Neuronal stem cell (in vitro differentiated cells): ENCODE measurements around the gene GALNT12.

Source experiments
- DNase-seq: peaks from one replicate; pipeline ENCODE4 v3.0.0-alpha.2; 2013; ENCODE audit warnings: low spot score
- H2AFZ ChIP-seq: one replicate; pipeline ENCODE4 v1.6.1; 2013; ENCODE audit warnings: mild to moderate bottlenecking, low read length, inconsistent platforms
- H2AK5ac ChIP-seq: 2 replicates; pipeline ENCODE4 v1.6.1; 2013; ENCODE audit warnings: low read depth, mild to moderate bottlenecking, inconsistent platforms, low read length, moderate library complexity, mixed read lengths
- H2BK120ac ChIP-seq: 2 replicates; pipeline ENCODE4 v1.6.1; 2013; ENCODE audit warnings: low read depth, mild to moderate bottlenecking, inconsistent platforms, low read length, moderate library complexity, mixed read lengths
- H2BK12ac ChIP-seq: one replicate; pipeline ENCODE4 v1.6.1; 2013; ENCODE audit warnings: low read length, inconsistent platforms
- H2BK15ac ChIP-seq: 2 replicates; pipeline ENCODE4 v1.6.1; 2013; ENCODE audit warnings: mild to moderate bottlenecking, low read length, inconsistent platforms, mixed read lengths
- H2BK5ac ChIP-seq: one replicate; pipeline ENCODE4 v1.6.1; 2013; ENCODE audit warnings: inconsistent platforms, mild to moderate bottlenecking, low read length, moderate library complexity
- H3K14ac ChIP-seq: one replicate; pipeline ENCODE4 v1.6.1; 2013; ENCODE audit warnings: low read length, inconsistent platforms
- H3K18ac ChIP-seq: 2 replicates; pipeline ENCODE4 v1.6.1; 2013; ENCODE audit warnings: low read length, inconsistent platforms
- H3K23ac ChIP-seq: 2 replicates; pipeline ENCODE4 v1.6.1; 2013; ENCODE audit warnings: low read depth, mild to moderate bottlenecking, mixed read lengths, low read length, inconsistent platforms; ENCODE audit not compliant: poor library complexity
- H3K27ac ChIP-seq: replicated peaks from 3 replicates; pipeline ENCODE4 v1.5.1; 2013; ENCODE audit warnings: low read length, inconsistent platforms
- H3K27me3 ChIP-seq, 3 experiments: 2 replicates each; pipeline ENCODE4 v1.6.1; 2013; ENCODE audit warnings: low read length in 3 of 3, mild to moderate bottlenecking in 2 of 3, inconsistent platforms in 1 of 3, low read depth in 1 of 3, mixed read lengths in 1 of 3, moderate library complexity in 1 of 3; ENCODE audit not compliant: control insufficient read depth in 3 of 3, insufficient read depth in 3 of 3
- H3K36me3 ChIP-seq, 2 donors: replicated peaks in 1 of 2; 2 replicates each; pipeline ENCODE4 v1.6.1; 2013; ENCODE audit warnings: low read length in 2 of 2; ENCODE audit not compliant: control insufficient read depth in 2 of 2, insufficient read depth in 2 of 2
- H3K4ac ChIP-seq: 2 replicates; pipeline ENCODE4 v1.6.1; 2013; ENCODE audit warnings: inconsistent platforms, mild to moderate bottlenecking, low read length, moderate library complexity
- H3K4me1 ChIP-seq, 2 donors: 1 replicate in 1 of 2; 2 replicates in 1 of 2; pipeline ENCODE4 v1.6.1; 2013; ENCODE audit warnings: low read length in 2 of 2, low read depth in 1 of 2; ENCODE audit not compliant: control insufficient read depth in 2 of 2, insufficient read depth in 1 of 2
- H3K4me2 ChIP-seq: one replicate; pipeline ENCODE4 v1.6.1; 2013; ENCODE audit warnings: mild to moderate bottlenecking, low read length, inconsistent platforms; ENCODE audit not compliant: insufficient read depth, poor library complexity, severe bottlenecking
- H3K4me3 ChIP-seq, 2 donors: 2 replicates each; pipeline ENCODE4 v1.5.1; 2013; ENCODE audit warnings: low read length in 2 of 2, mild to moderate bottlenecking in 2 of 2, inconsistent platforms in 1 of 2, moderate library complexity in 1 of 2
- H3K79me1 ChIP-seq: one replicate; pipeline ENCODE4 v1.6.1; 2013; ENCODE audit warnings: low read depth, mild to moderate bottlenecking, inconsistent platforms, low read length, moderate library complexity
- H3K9ac ChIP-seq: one replicate; pipeline ENCODE4 v1.6.1; 2013; ENCODE audit warnings: mild to moderate bottlenecking, low read depth, low read length, inconsistent platforms; ENCODE audit not compliant: poor library complexity
- H3K9me3 ChIP-seq, 2 donors: replicated peaks in 1 of 2; 2 replicates each; pipeline versions ENCODE3 to v1.6.1; 2013; ENCODE audit warnings: low read length in 2 of 2, mild to moderate bottlenecking in 2 of 2, inconsistent platforms in 1 of 2, low read depth in 1 of 2, mixed read lengths in 1 of 2, moderate library complexity in 1 of 2; ENCODE audit not compliant: control insufficient read depth in 2 of 2, insufficient read depth in 1 of 2
- H4K8ac ChIP-seq: one replicate; pipeline ENCODE4 v1.6.1; 2013; ENCODE audit warnings: low read depth, mild to moderate bottlenecking, inconsistent platforms, low read length, moderate library complexity
- H4K91ac ChIP-seq: one replicate; pipeline ENCODE4 v1.6.1; 2013; ENCODE audit warnings: low read length, low read depth, mild to moderate bottlenecking, inconsistent platforms; ENCODE audit not compliant: poor library complexity
- WGBS, 2 donors: extraction: QIAGEN DNeasy Blood & Tissue Kit; methylation state at CpG; one replicate each; pipeline ENCODE4 v1.1.7; 2013; ENCODE audit warnings: missing lambda C conversion rate in 2 of 2, mixed read lengths in 1 of 2; ENCODE audit not compliant: insufficient read length in 2 of 2, insufficient replicate concordance in 1 of 2; ENCODE audit errors: extremely low coverage in 2 of 2; 5-methylcytosine and 5-hydroxymethylcytosine counted together

The GALNT12 gene

GRCh38 chr9:98819231-98819630, 11.8 kb downstream of the GALNT12 start:
- H3K4me2 ChIP-seq = no peak overlapping the region
- no peak overlapping the region for H3K18ac ChIP-seq
- no peak for DNase-seq
- H2BK120ac ChIP-seq = no peak overlapping the region
- H2BK5ac ChIP-seq = no peak overlapping the region
- H3K9ac ChIP-seq = no peak overlapping the region
- no peaks in the 10 kb centered on the region for H3K4me1 ChIP-seq
- no peak overlapping the region for H2AFZ ChIP-seq
- no CpG with 5 or more reads among the region's 3 CpGs for WGBS, 2 donors
- H3K4ac ChIP-seq = no peak overlapping the region
- H3K79me1 ChIP-seq = no peaks in the 10 kb centered on the region
- no peaks in the 10 kb centered on the region for H3K27me3 ChIP-seq
- H3K27ac ChIP-seq = no peak overlapping the region
- no peak overlapping the region for H3K23ac ChIP-seq
- no peak overlapping the region for H4K8ac ChIP-seq
- no peak overlapping the region for H2AK5ac ChIP-seq
- H3K36me3 ChIP-seq = peaks cover 0 to 1% of the 10 kb centered on the region in 2 donors
- no peak overlapping the region for H3K4me3 ChIP-seq
- H3K14ac ChIP-seq = no peak overlapping the region
- H2BK15ac ChIP-seq = no peak overlapping the region
- H2BK12ac ChIP-seq = no peak overlapping the region
- no peak overlapping the region for H4K91ac ChIP-seq
- H3K9me3 ChIP-seq = peaks cover 0 to 2% of the 10 kb centered on the region in 2 donors

- Histone ChIP-seq H3K4ac (no peak overlapping the region), H2BK5ac (no peak overlapping the region), H2BK12ac (no peak overlapping the region), H4K8ac (no peak overlapping the region), H3K18ac (no peak overlapping the region), H2BK120ac (no peak overlapping the region), H4K91ac (no peak overlapping the region), H2AK5ac (no peak overlapping the region), H2BK15ac (no peak overlapping the region), H3K23ac (no peak overlapping the region), H3K36me3 (peaks cover 0 to 4% of the 10 kb centered on the region in 2 donors), H3K14ac (no peak overlapping the region), H3K79me1 (no peaks in the 10 kb centered on the region), H3K4me1 (no peaks in the 10 kb centered on the region), H3K27me3 (no peaks in the 10 kb centered on the region), H3K4me3 (no peak overlapping the region), H2AFZ (no peak overlapping the region), H3K9me3 (peaks cover 0 to 5% of the 10 kb centered on the region in 2 donors), H3K27ac (no peak overlapping the region), H3K9ac (no peak overlapping the region), H3K4me2 (no peak overlapping the region)
- no CpG with 5 or more reads among the region's 2 CpGs for WGBS, 2 donors
- no peak for DNase-seq
Observed at GRCh38 chr9:98821831-98822230, 14.4 kb downstream of the GALNT12 start.

DNA sequence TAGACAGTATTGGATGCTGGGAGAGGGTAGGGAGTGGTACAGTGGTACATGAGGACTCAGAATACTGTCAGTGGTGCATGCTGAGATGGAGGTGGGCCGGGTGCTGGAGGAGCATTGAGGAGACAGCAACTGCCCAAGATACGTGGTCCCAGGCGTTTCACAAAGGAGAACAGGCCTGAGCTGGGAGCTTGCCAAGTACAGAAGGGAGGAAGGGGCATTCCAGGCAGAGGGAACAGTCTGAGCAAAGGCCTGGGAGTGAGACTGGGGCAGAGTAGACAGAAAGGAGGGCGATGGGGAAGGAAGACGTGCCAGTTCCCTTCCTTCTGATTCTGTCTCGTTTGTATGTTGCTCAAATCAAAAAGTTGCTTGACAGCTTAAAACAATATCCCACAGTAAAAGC, 15.2 kb downstream of the GALNT12 start:
- H2AK5ac ChIP-seq = no peak overlapping the region
- H3K79me1 ChIP-seq = no peaks in the 10 kb centered on the region
- peaks cover 0 to 5% of the 10 kb centered on the region in 2 donors for H3K9me3 ChIP-seq
- no peak overlapping the region for H3K4ac ChIP-seq
- H2BK15ac ChIP-seq = no peak overlapping the region
- no peak overlapping the region for H3K9ac ChIP-seq
- no peak overlapping the region for H3K18ac ChIP-seq
- H3K23ac ChIP-seq = no peak overlapping the region
- H2BK120ac ChIP-seq = no peak overlapping the region
- WGBS, 2 donors = no CpG with 5 or more reads among the region's 6 CpGs
- H4K91ac ChIP-seq = no peak overlapping the region
- no peak overlapping the region for H3K27ac ChIP-seq
- no peak for DNase-seq
- H3K36me3 ChIP-seq = peaks cover 0 to 4% of the 10 kb centered on the region in 2 donors
- H3K27me3 ChIP-seq = no peaks in the 10 kb centered on the region
- no peak overlapping the region for H4K8ac ChIP-seq
- no peaks in the 10 kb centered on the region for H3K4me1 ChIP-seq
- H3K14ac ChIP-seq = no peak overlapping the region
- no peak overlapping the region for H2BK5ac ChIP-seq
- no peak overlapping the region for H2AFZ ChIP-seq
- H3K4me2 ChIP-seq = no peak overlapping the region
- H3K4me3 ChIP-seq = no peak overlapping the region
- H2BK12ac ChIP-seq = no peak overlapping the region

DNA sequence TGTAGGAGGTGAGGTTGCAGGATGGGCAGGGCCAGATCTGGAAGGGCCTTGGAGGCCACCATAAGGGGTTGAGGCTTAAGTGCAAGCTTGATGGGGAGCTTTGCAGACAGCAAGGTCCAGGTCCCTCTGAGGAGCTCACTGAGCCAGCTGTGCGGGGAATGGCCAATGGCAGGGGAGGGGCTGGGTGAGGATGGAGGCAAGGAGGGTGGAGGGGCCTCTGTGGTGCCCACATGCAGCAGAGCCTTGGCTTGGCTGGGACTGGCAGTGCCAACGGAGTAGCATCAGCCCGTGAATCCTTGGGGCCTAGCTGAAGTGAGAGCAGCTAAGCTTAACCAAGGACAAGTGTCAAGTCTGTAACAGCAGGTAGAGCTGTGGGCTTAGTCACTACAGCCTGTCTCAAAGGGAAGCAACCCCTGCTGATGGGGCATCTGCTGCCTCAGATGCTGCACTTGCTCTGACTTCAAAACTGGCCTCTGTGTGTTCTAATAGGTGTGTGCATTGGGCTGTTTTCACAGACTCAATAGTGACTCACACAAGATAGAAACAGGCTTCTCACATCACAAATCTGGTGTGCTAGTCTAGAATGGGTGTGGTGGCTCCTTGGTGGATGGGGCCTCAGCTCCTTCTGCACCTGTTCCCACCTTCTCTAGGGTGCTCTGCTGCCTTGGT, 16.3 kb downstream of the GALNT12 start:
- Histone ChIP-seq H4K91ac (no peak overlapping the region), H3K9ac (no peak overlapping the region), H3K36me3 (peaks cover 0 to 7% of the 10 kb centered on the region in 2 donors), H3K4me1 (peaks cover 0 to 2% of the 10 kb centered on the region in 2 donors), H4K8ac (no peak overlapping the region), H2BK120ac (no peak overlapping the region), H3K14ac (no peak overlapping the region), H3K4me3 (peak overlapping the region in 1 of 2 donors; percentile 33), H3K79me1 (no peaks in the 10 kb centered on the region), H2AFZ (no peak overlapping the region), H3K9me3 (peaks cover 0 to 5% of the 10 kb centered on the region in 2 donors), H3K27ac (no peak overlapping the region), H2BK15ac (no peak overlapping the region), H3K4me2 (no peak overlapping the region), H3K4ac (no peak overlapping the region), H3K27me3 (no peaks in the 10 kb centered on the region), H2BK12ac (no peak overlapping the region), H3K18ac (no peak overlapping the region), H3K23ac (peak overlapping the region; percentile 18), H2BK5ac (no peak overlapping the region), H2AK5ac (no peak overlapping the region)
- no peak for DNase-seq
- WGBS, 2 donors = no CpG with 5 or more reads among the region's 3 CpGs
